Skeletal muscle satellite cell (primary cell): ENCODE measurements around the gene KDR.

Source experiments
- H3K27me3 ChIP-seq: 2 replicates; pipeline ENCODE4 v1.7.0; 2013; ENCODE audit warnings: low read length; ENCODE audit not compliant: control insufficient read depth, insufficient read depth
- H3K36me3 ChIP-seq: 2 replicates; pipeline ENCODE4 v1.7.0; 2013; ENCODE audit warnings: mild to moderate bottlenecking, control low read depth, low read length; ENCODE audit not compliant: insufficient read depth
- H3K4me1 ChIP-seq: 2 replicates; pipeline ENCODE4 v1.7.0; 2013; ENCODE audit warnings: low read length; ENCODE audit not compliant: control insufficient read depth, insufficient read depth
- H3K4me2 ChIP-seq: 2 replicates; pipeline ENCODE4 v1.7.0; 2013; ENCODE audit warnings: mild to moderate bottlenecking, low read length
- H3K4me3 ChIP-seq: 2 replicates; pipeline ENCODE4 v1.7.0; 2013; ENCODE audit warnings: low read length
- H3K9ac ChIP-seq: 2 replicates; pipeline ENCODE4 v1.7.0; 2013; ENCODE audit warnings: mild to moderate bottlenecking, low read depth, low read length, moderate library complexity
- H3K9me3 ChIP-seq: replicated peaks from 2 replicates; pipeline ENCODE4 v1.7.0; 2013; ENCODE audit warnings: mild to moderate bottlenecking, control low read depth, low read length

KDR gene

DNA sequence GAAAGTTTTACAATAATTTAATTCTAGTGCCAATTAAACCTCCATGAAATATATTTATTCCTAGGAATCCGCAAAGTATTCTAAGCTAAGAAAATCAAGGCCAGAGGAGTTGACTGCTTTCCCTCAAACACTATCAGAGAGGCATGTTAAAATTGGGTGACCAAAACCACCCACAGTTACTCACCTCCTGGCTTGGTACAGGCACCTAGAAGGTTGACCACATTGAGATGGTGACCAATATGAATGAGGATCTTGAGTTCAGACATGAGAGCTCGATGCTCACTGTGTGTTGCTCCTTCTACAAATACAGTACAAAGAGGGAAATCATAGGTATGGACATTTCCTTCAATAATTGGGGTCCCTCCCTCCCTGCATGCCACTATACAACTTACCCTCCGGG lies 29.4 kb downstream of the KDR start:
- no peaks in the 10 kb centered on the region for H3K4me1 ChIP-seq
- no peak overlapping the region for H3K4me2 ChIP-seq
- no peaks in the 10 kb centered on the region for H3K9me3 ChIP-seq
- H3K4me3 ChIP-seq = no peak overlapping the region
- H3K36me3 ChIP-seq = no peaks in the 10 kb centered on the region
- no peak overlapping the region for H3K9ac ChIP-seq
- no peaks in the 10 kb centered on the region for H3K27me3 ChIP-seq

DNA sequence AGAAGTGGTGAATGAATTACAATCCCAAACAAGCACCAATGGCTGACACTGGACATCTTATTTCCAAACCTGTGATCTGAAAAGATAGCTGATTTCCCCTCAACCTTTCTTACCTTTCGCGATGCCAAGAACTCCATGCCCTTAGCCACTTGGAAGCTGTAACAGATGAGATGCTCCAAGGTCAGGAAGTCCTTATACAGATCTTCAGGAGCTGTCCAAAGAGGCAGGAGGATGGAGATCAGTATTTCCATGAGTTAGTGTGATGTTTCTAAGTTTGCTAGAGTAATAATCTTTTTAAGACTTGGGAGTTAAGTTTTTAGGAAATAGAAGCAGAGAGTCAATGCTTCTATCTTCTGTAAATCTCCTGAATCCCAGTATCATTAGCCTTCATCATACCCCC lies 32.9 kb downstream of the KDR start:
- H3K4me1 ChIP-seq = no peaks in the 10 kb centered on the region
- H3K9me3 ChIP-seq = no peaks in the 10 kb centered on the region
- no peak overlapping the region for H3K4me3 ChIP-seq
- H3K36me3 ChIP-seq = no peaks in the 10 kb centered on the region
- no peak overlapping the region for H3K9ac ChIP-seq
- peaks cover 5% of the 10 kb centered on the region for H3K27me3 ChIP-seq
- no peak overlapping the region for H3K4me2 ChIP-seq

DNA sequence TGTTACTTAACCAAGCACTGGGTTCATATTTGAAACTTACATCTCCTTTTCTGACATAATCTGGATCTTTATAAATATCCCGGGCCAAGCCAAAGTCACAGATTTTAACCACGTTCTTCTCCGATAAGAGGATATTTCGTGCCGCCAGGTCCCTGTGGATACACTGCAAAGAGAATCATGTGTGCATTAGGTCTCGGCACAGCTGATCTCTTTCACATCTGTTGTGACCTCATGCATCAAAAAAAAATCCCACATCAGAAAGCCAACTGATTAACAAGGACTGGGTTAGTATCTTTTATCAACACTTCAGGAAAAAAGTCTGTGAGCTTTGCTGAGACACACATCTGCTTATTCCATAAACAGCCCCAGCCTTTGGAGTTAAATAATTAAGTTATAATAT lies 35.5 kb downstream of the KDR start:
- no peaks in the 10 kb centered on the region for H3K9me3 ChIP-seq
- no peak overlapping the region for H3K9ac ChIP-seq
- no peaks in the 10 kb centered on the region for H3K36me3 ChIP-seq
- peaks cover 5% of the 10 kb centered on the region for H3K27me3 ChIP-seq
- no peak overlapping the region for H3K4me2 ChIP-seq
- H3K4me3 ChIP-seq = no peak overlapping the region
- H3K4me1 ChIP-seq = no peaks in the 10 kb centered on the region

DNA sequence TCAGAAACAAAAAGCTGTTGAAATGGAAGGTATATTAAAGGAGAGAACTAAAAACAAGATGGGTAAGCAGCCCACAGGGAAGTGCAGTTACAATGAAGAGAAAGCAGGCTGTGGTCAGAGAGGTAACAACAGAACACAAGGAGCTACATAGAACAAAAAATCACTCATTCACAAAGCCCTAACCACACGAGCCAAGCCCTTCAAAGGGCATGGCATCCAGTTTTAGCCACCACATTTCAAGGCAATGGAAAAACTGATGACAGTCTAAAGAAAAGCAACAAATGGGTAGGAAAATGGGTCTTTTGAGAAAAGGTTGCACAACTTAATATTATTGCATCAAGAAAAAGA lies 37.5 kb downstream of the KDR start:
- H3K4me3 ChIP-seq = no peak overlapping the region
- H3K4me2 ChIP-seq = no peak overlapping the region
- no peaks in the 10 kb centered on the region for H3K4me1 ChIP-seq
- H3K27me3 ChIP-seq = peaks cover 20% of the 10 kb centered on the region
- H3K9me3 ChIP-seq = no peaks in the 10 kb centered on the region
- H3K9ac ChIP-seq = no peak overlapping the region
- H3K36me3 ChIP-seq = no peaks in the 10 kb centered on the region

DNA sequence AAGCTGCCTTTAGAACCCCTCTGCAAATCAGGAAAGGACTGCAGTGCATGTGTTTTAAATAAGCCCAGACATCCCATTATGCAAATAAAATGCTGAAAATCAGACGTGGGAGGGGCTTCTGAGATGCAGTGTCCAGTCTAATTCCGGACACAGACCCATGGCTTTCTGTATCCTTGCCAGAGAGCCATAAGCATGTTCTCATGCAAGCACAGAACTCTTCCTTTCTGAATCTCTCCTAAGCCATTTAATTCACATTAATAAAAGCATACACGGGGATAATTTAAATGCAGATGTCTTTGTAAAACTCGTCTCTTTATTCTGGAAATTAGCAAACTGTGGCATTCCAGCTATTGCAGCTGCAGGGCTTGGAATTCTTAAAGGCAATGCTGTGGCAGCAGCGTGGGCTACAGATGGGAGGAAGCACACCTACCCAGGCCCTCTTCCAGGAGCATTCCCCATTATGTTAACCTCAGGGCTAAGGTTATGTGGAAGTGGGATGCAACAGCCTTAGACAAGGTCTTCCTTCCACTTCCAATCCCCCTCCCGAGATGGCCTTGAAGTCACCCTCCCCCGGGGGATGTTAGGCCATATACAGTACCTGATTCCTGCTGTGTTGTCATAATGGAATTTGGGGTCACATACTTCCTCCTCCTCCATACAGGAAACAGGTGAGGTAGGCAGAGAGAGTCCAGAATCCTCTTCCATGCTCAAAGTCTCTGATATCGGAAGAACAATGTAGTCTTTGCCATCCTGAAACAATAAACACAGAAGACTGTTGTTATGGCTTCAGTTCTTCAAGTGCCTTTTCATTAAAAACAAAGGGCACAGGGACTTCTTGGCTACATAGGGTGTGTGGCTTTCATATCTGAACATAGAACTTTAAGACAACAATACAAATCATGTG lies 38.1 kb downstream of the KDR start:
- Histone ChIP-seq H3K27me3 (peaks cover 21% of the 10 kb centered on the region), H3K4me3 (no peak overlapping the region), H3K9me3 (no peaks in the 10 kb centered on the region), H3K4me2 (no peak overlapping the region), H3K36me3 (no peaks in the 10 kb centered on the region), H3K4me1 (no peaks in the 10 kb centered on the region), H3K9ac (no peak overlapping the region)

DNA sequence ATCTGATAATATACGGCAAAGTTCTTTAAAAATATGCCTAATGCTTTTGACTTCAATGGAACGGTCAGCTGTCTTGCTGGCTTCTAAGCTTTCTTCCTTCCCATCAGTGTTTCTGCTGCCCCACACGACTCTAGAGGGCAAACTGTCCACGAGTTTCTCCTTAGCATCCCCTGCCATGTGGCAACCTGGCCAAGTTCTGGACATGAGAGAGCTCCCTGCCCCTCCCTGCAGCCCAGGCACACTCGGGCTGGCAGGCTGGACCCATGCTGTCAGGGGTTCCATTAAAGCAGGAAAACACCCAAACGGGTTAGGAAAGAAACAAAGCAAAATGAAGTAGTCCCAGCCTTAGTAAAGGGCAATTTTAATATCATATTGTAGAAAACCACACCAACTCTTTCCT lies 38.8 kb downstream of the KDR start:
- H3K9ac ChIP-seq = no peak overlapping the region
- H3K4me2 ChIP-seq = no peak overlapping the region
- H3K9me3 ChIP-seq = no peaks in the 10 kb centered on the region
- peaks cover 21% of the 10 kb centered on the region for H3K27me3 ChIP-seq
- no peaks in the 10 kb centered on the region for H3K4me1 ChIP-seq
- no peak overlapping the region for H3K4me3 ChIP-seq
- no peaks in the 10 kb centered on the region for H3K36me3 ChIP-seq

DNA sequence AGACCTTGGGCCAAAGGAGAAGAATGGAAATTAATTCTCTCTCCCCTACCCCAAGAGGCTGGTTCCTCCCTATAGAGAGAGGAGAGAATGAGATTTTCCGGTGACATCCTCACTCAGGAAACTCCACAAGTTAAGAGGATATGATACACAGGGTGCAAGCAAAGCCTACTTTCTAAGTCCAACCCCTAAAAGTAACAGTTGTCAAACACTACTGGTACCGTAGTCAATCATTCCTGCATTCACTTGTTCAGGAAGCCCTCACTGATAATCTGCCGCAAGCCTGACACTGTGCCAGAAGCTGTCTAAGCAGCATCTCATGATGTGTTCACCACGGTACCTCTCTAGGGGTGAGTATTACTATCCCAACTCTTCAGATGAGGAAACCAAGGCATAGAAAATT lies 41.7 kb downstream of the KDR start:
- Histone ChIP-seq H3K9me3 (no peaks in the 10 kb centered on the region), H3K9ac (no peak overlapping the region), H3K4me2 (no peak overlapping the region), H3K4me3 (no peak overlapping the region), H3K4me1 (no peaks in the 10 kb centered on the region), H3K36me3 (no peaks in the 10 kb centered on the region), H3K27me3 (peaks cover 16% of the 10 kb centered on the region)

DNA sequence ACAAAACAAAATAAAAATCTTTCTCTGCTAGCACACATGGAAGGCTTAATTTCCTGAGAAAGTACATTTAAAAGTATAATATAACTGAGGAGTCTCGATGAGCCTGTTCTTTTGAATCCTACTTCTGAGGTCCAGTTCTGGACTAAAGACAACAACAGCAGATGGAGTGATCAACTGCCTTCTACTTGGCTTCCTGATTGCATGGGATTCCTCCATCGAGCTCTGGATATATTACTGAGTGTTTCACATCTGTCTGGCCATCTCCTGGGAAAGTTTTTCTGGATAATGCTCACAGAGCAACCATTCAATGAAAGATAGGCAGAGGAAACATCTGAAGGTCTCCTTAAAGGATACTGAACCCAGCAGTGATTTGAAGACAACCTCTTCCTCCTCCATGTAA lies 42.6 kb downstream of the KDR start:
- Histone ChIP-seq H3K36me3 (no peaks in the 10 kb centered on the region), H3K9me3 (no peaks in the 10 kb centered on the region), H3K9ac (no peak overlapping the region), H3K4me2 (no peak overlapping the region), H3K4me3 (no peak overlapping the region), H3K4me1 (no peaks in the 10 kb centered on the region), H3K27me3 (peaks cover 16% of the 10 kb centered on the region)

DNA sequence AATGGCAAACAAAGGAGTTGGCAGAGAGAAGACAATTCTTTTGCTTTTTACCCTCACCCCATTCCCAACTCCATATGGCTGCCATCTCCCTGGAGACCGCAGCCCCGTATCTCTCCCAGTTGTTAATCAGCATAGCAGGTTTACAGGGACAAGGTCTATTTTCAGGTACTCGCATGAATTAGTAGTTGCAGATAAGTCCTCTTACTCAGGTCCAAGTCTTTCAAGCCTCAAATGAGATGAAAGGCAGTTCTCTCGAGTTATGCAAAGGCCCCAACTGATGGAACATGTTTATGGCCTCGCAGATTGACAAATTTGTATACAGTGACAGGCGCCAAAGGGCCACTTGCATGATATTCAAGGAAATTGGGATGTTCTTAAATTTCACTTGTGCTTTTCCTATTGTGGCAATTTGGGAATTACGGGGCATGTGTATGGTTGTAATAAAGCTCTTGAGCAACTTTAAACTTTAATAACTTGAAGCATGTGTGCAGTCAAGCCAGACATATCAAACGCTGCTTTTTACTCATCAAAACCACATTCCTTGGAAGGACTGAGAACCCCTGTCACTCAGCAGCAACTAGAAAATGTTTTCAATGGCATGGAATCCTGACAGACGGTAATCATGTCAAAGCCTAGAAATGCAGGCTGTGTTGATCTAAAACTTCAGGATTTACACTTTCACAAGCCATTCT lies 45.1 kb downstream of the KDR start:
- no peak overlapping the region for H3K9ac ChIP-seq
- no peak overlapping the region for H3K4me2 ChIP-seq
- no peak overlapping the region for H3K4me3 ChIP-seq
- no peaks in the 10 kb centered on the region for H3K9me3 ChIP-seq
- H3K27me3 ChIP-seq = peaks cover 18% of the 10 kb centered on the region
- no peaks in the 10 kb centered on the region for H3K36me3 ChIP-seq
- no peaks in the 10 kb centered on the region for H3K4me1 ChIP-seq

DNA sequence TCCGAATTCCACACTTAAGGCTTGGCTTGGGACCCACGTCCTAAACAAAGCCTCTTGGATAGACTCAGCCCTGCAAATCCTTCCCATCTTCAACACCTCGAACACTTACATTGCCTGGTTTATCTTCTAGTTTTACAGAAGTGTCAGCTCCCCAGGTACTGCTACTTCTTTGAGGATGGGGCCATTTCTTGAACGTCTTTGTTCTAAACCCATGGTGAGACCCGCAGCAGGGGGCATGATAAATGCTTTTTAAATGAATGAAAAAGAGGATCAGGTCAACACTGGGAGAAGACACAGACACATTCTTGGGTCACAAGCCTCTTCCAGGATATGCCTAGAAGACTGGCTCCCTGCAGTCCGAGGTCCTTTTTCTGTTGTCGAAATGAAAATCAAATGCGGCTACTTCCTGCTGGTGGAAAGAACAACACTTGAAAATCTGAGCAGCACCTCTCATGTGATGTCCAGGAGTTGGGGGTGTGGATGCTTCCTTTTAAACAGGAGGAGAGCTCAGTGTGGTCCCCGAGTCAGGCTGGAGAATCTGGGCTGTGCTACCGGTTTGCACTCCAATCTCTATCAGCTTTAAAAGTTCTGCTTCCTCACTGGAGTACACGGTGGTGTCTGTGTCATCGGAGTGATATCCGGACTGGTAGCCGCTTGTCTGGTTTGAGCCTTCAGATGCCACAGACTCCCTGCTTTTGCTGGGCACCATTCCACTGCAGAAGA lies 45.8 kb downstream of the KDR start:
- peaks cover 19% of the 10 kb centered on the region for H3K27me3 ChIP-seq
- no peak overlapping the region for H3K4me3 ChIP-seq
- H3K4me2 ChIP-seq = no peak overlapping the region
- no peaks in the 10 kb centered on the region for H3K36me3 ChIP-seq
- H3K4me1 ChIP-seq = no peaks in the 10 kb centered on the region
- no peaks in the 10 kb centered on the region for H3K9me3 ChIP-seq
- H3K9ac ChIP-seq = no peak overlapping the region

DNA sequence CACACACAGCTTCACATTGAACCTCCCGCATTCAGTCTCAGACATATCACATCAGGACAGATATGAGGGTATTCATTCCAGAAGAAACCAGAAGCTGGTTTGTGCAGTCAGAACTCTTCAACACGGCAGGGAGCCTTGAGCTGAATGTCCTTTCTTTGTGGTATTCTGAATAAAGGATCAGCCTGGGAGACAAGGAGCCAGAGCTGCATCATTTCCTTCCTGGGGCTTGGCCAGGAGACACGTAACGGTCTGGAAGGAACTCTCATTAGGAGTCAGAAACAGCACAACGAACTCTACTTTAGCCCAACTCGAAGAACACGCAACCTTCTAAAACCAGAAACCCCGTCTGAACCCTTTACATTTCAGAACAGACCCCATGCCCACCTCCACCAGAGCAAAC lies 46.4 kb downstream of the KDR start:
- Histone ChIP-seq H3K9ac (no peak overlapping the region), H3K4me1 (no peaks in the 10 kb centered on the region), H3K4me3 (no peak overlapping the region), H3K36me3 (no peaks in the 10 kb centered on the region), H3K4me2 (no peak overlapping the region), H3K9me3 (no peaks in the 10 kb centered on the region), H3K27me3 (peaks cover 15% of the 10 kb centered on the region)
